T-cell (primary cell): ENCODE results near the gene MRFAP1L1. TPM values are rescaled to one million over a fixed set of nuclear protein-coding genes. Genes with fewer than 3 reads are reported as not detected.

Source experiments
- ATAC-seq, 4 experiments: fragments of 200-7000 bp in 3 of 4; fragments of 150-1000 bp in 1 of 4; cut with Tn5 transposase; replicated peaks in 1 of 4; 1 replicate in 3 of 4; 2 replicates in 1 of 4; pipeline ENCODE4 v1.10.0; 2021; ENCODE audit warnings: moderate library complexity in 3 of 4, mild to moderate bottlenecking in 2 of 4, moderate number of reproducible peaks in 1 of 4
- CTCF ChIA-PET, 2 donors: fragments of 300-600 bp; sonication (Branson Sonifier 250); formaldehyde crosslinking; loops; one replicate each; lab custom pipeline; 2022; ENCODE audit warnings: antibody characterized with exemption in 2 of 2; lab: Charles Lee
- POLR2A ChIA-PET, 2 donors: fragments of 300-600 bp; sonication (Branson Sonifier 250); formaldehyde crosslinking; loops; one replicate each; lab custom pipeline; 2022; ENCODE audit warnings: antibody characterized with exemption in 2 of 2; lab: Charles Lee
- DNase-seq, 35 experiments: peaks; one replicate each; pipeline versions ENCODE4 v3.0.0 to v3.0.0-alpha.2; 2013 to 2023
- H3K27ac ChIP-seq: one replicate; pipeline ENCODE4 v1.5.1; 2013; ENCODE audit warnings: low read length
- H3K27me3 ChIP-seq, 2 experiments: replicated peaks in 1 of 2; 1 replicate in 1 of 2; 2 replicates in 1 of 2; pipeline versions ENCODE4 v1.6.1 to v1.7.0; 2013; ENCODE audit warnings: low read length in 1 of 2, mixed read lengths in 1 of 2; ENCODE audit not compliant: control insufficient read depth in 2 of 2, insufficient read depth in 2 of 2; ENCODE audit errors: extremely low read depth in 1 of 2
- H3K36me3 ChIP-seq, 2 donors: 1 replicate in 1 of 2; 2 replicates in 1 of 2; pipeline versions ENCODE4 v1.6.1 to v1.7.0; 2013; ENCODE audit warnings: low read length in 1 of 2; ENCODE audit not compliant: control insufficient read depth in 2 of 2, insufficient read depth in 1 of 2; ENCODE audit errors: extremely low read depth in 1 of 2
- H3K4me1 ChIP-seq, 2 experiments: 1 replicate in 1 of 2; 2 replicates in 1 of 2; pipeline versions ENCODE4 v1.6.1 to v1.7.0; 2013; ENCODE audit warnings: low read length in 2 of 2, mixed read lengths in 1 of 2; ENCODE audit not compliant: insufficient read depth in 2 of 2, control insufficient read depth in 1 of 2; ENCODE audit errors: extremely low read depth in 1 of 2
- H3K4me3 ChIP-seq, 2 donors: 1 replicate in 1 of 2; 2 replicates in 1 of 2; pipeline versions ENCODE4 v1.5.1 to v1.7.0; 2013; ENCODE audit warnings: mild to moderate bottlenecking in 2 of 2, low read length in 1 of 2, moderate library complexity in 1 of 2; ENCODE audit not compliant: control insufficient read depth in 1 of 2; ENCODE audit errors: extremely low read depth in 1 of 2
- H3K9me3 ChIP-seq: 2 replicates; pipeline ENCODE4 v1.7.0; 2013
- H3K27ac Mint-ChIP-seq, 2 donors: one replicate each; pipeline ENCODE4 v1.8.0; 2020 to 2021; ENCODE audit warnings: mild to moderate bottlenecking in 2 of 2, mixed read lengths in 2 of 2
- H3K27me3 Mint-ChIP-seq, 2 donors: one replicate each; pipeline ENCODE4 v1.8.0; 2021 to 2022; ENCODE audit warnings: mixed read lengths in 2 of 2
- H3K36me3 Mint-ChIP-seq: one replicate; pipeline ENCODE4 v1.8.0; 2021; ENCODE audit warnings: mixed read lengths
- H3K4me1 Mint-ChIP-seq, 3 donors: one replicate each; pipeline ENCODE4 v1.8.0; 2020 to 2022; ENCODE audit warnings: mixed read lengths in 3 of 3, mild to moderate bottlenecking in 1 of 3
- H3K4me3 Mint-ChIP-seq, 3 donors: one replicate each; pipeline ENCODE4 v1.8.0; 2020 to 2022; ENCODE audit warnings: mild to moderate bottlenecking in 3 of 3, mixed read lengths in 3 of 3, moderate library complexity in 3 of 3
- H3K9me3 Mint-ChIP-seq, 3 donors: one replicate each; pipeline ENCODE4 v1.8.0; 2020 to 2022; ENCODE audit warnings: mixed read lengths in 3 of 3
- WGBS: methylation state at CpG from one replicate; pipeline ENCODE4 v1.1.5; 2013; ENCODE audit warnings: missing lambda C conversion rate; ENCODE audit not compliant: insufficient coverage; 5-methylcytosine and 5-hydroxymethylcytosine counted together
- total RNA-seq, 35 experiments: library from RNA in 6 of 35; stranded (reverse) in 6 of 35; fragments of 120-200 nt in 1 of 35; gene quantifications; one replicate each; pipeline versions ENCODE4 v1.2.1 to v1.2.4 and lab custom pipeline; 2013 to 2026

The MRFAP1L1 gene
- total RNA-seq, 5 donors from 2014 or later (not counting 1 experiment from before 2014, with no cell fraction given) = 28.8 to 121 (median 112) TPM

DNA sequence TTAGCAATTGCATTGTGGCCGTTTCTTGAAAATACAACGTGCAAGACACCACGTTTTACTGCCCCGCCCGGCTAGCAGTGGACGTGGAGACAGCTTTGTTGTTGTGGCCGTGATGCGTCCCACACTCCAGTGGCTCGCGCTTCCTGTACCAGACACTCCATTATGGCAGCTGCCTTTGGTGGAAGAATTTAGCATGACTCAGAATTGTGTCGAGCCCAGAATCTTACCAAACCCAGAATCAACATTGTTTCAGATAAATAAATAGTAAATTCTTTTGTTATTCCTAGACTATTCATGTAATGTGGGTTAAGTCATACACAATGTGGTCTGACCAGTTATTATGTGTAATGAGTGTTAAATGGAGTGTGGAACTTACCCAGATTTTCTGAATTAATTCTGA lies 41.3 kb downstream of the MRFAP1L1 start:
- ATAC-seq = no peak
- Mint-ChIP-seq H3K27me3 (peaks cover 0 to 4% of the 10 kb centered on the region in 2 donors), H3K36me3 (peaks cover 10% of the 10 kb centered on the region), H3K9me3 (no peaks in the 10 kb centered on the region), H3K27ac (no peak overlapping the region), H3K4me1 (peaks cover 3 to 8% (median 5%) of the 10 kb centered on the region in 3 donors), H3K4me3 (no peak overlapping the region)
- H3K4me1 ChIP-seq = peaks cover 0 to 21% of the 10 kb centered on the region in 2 experiments
- 82% methylated on average over 6 of the region's 11 CpGs for WGBS
- DNase-seq = no peak
- CTCF ChIA-PET = no interaction called here
- POLR2A ChIA-PET = no interaction called here
- no peaks in the 10 kb centered on the region for H3K36me3 ChIP-seq
- no peak overlapping the region for H3K27ac ChIP-seq
- no peak overlapping the region for H3K4me3 ChIP-seq
- no peaks in the 10 kb centered on the region for H3K9me3 ChIP-seq
- H3K27me3 ChIP-seq = peaks cover 10 to 18% of the 10 kb centered on the region in 2 experiments

DNA sequence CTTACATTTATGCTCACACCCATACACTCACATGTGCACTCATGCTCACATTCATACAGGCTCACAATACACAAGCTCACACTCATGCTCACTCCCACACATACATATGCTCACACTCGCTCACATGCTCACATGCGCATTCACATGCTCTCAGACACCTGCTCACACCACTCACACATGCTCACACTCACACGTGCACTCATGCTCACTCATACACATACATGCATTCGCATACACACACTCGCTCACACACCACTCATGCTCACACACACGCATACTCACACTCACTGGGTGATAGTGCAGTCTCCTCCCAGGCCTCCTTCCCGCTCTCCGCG lies 44.4 kb downstream of the MRFAP1L1 start:
- H3K27ac ChIP-seq = no peak overlapping the region
- peaks cover 7% of the 10 kb centered on the region for H3K36me3 Mint-ChIP-seq
- no peak overlapping the region for H3K4me3 Mint-ChIP-seq
- 100% methylated on average over 2 of the region's 9 CpGs for WGBS
- no peak overlapping the region for H3K4me3 ChIP-seq
- H3K27me3 ChIP-seq = peaks cover 24 to 28% of the 10 kb centered on the region in 2 experiments
- peaks cover 0 to 15% of the 10 kb centered on the region in 2 experiments for H3K4me1 ChIP-seq
- peaks cover 0 to 15% of the 10 kb centered on the region in 2 donors for H3K27me3 Mint-ChIP-seq
- no peak overlapping the region for H3K27ac Mint-ChIP-seq
- no peaks in the 10 kb centered on the region for H3K4me1 Mint-ChIP-seq
- no peaks in the 10 kb centered on the region for H3K9me3 Mint-ChIP-seq
- DNase-seq = no peak
- no peak for ATAC-seq
- H3K36me3 ChIP-seq = no peaks in the 10 kb centered on the region
- no peaks in the 10 kb centered on the region for H3K9me3 ChIP-seq
- ChIA-PET POLR2A (no interaction called here), CTCF (no interaction called here)

DNA sequence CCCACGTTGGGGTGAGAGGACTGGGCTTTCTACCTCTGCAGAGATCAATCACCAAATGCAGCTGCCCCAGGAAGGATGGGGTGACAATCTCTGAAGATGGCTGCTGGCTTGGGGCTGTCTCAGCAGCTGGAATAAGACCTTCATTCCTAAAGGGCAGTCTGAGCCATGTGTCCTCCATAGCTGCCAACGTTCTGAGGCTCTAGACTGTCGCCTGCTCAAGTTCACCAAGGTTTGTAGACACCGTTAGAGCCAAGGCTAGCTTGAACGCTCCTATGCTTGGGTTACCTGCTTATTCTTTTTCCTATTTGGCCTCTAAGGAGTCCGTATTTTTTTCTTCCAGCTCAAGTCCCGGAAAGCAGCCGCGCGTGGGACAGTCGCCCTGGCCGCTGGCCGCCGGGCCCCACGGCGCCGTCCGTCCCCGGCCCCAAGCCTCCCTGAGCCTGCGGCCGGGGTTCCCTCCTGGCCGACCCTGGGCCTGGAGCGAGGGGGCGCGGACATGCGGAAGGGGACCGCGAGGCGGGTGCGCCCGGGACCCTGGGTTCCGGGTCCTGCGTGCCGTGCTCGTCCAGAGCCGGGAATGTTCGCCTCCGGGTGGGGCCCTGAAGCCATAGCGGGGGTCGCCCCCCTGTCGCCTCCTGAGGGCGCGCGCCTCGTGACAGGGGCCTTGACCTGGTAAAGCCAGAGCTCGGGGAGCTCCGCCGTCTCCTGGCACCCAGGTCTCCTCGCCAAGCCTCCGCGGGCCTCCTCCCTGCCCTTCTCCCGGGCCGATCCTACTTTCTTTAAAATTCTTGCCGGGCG lies 45.9 kb downstream of the MRFAP1L1 start:
- H3K4me1 ChIP-seq = peaks cover 2 to 24% of the 10 kb centered on the region in 2 experiments
- H3K27me3 ChIP-seq = peaks cover 28% of the 10 kb centered on the region in 2 experiments
- ChIA-PET CTCF (interaction anchor here (0.6 to 1.9 kb wide), 5 partner anchors 11 to 425 kb away, joined by 3 to 7 read pairs (median 4); no protein-coding TSS in a partner anchor), POLR2A (interaction anchor here in 1 of 2 donors (1.0 kb wide), 1 partner anchor 12 kb away, joined by 3 read pairs; no protein-coding TSS in a partner anchor)
- 25% methylated on average over 55 of the region's 55 CpGs for WGBS
- peaks cover 4 to 6% (median 4%) of the 10 kb centered on the region in 3 donors for H3K4me1 Mint-ChIP-seq
- ATAC-seq (peak in 3 of 4 experiments; percentile 25 to 29 (median 29)), DNase-seq (no peak)
- no peaks in the 10 kb centered on the region for H3K36me3 Mint-ChIP-seq
- H3K36me3 ChIP-seq = no peaks in the 10 kb centered on the region
- no peaks in the 10 kb centered on the region for H3K9me3 ChIP-seq
- H3K4me3 ChIP-seq = peak overlapping the region; percentile 34 to 50
- no peak overlapping the region for H3K27ac Mint-ChIP-seq
- no peak overlapping the region for H3K27ac ChIP-seq
- peaks cover 4 to 15% of the 10 kb centered on the region in 2 donors for H3K27me3 Mint-ChIP-seq
- peak overlapping the region; percentile 34 to 51 (median 37) for H3K4me3 Mint-ChIP-seq
- H3K9me3 Mint-ChIP-seq = no peaks in the 10 kb centered on the region

DNA sequence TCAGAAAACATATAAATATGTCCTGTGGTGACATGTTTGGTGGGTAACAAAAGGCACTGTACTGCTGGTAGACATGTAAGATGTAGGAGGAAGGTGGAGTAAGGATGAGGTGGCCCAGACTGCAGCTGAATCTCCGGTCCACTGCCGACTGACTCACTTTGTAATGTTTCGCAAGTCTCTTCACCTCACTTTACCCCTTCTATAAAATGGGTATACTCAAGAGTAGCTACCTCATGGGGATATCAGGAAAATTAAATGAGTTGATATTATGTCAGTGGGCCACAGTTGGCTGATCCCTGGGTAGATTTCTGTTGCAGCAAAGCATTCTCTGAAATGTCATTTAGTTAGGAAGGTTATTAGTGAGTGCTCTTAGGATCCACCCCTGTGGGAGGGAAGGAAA lies 47.1 kb downstream of the MRFAP1L1 start:
- peaks cover 4 to 12% (median 9%) of the 10 kb centered on the region in 3 donors for H3K4me1 Mint-ChIP-seq

DNA sequence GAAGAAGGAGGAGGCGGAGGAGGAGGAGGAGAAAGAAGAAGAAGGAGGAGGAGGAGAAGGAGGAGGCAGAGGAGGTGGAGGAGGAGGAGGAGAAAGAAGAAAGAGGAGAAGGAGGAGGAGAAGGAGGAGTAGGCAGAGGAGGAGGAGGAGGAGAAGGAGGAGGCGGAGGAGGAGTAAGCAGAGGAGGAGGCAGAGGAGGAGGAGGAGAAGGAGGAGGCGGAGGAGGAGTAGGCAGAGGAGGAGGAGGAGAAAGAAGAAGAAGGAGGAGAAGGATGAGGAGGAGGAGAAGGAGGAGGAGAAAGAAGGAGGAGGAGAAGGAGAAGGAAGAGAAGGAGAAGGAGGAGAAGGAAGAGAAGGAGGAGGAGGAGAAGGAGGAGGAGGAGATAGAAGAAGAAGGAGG lies 49.2 kb downstream of the MRFAP1L1 start:
- H3K36me3 ChIP-seq = no peaks in the 10 kb centered on the region
- no peak overlapping the region for H3K27ac ChIP-seq
- WGBS = 96% methylated on average over 3 of the region's 3 CpGs
- Mint-ChIP-seq H3K27me3 (peaks cover 4 to 15% of the 10 kb centered on the region in 2 donors), H3K27ac (no peak overlapping the region), H3K36me3 (no peaks in the 10 kb centered on the region), H3K4me3 (no peak overlapping the region), H3K4me1 (peaks cover 4 to 12% (median 9%) of the 10 kb centered on the region in 3 donors), H3K9me3 (no peaks in the 10 kb centered on the region)
- ChIA-PET POLR2A (no interaction called here), CTCF (no interaction called here)
- H3K27me3 ChIP-seq = peaks cover 27 to 28% of the 10 kb centered on the region in 2 experiments
- ATAC-seq (no peak), DNase-seq (no peak)
- no peak overlapping the region for H3K4me3 ChIP-seq
- no peaks in the 10 kb centered on the region for H3K9me3 ChIP-seq
- H3K4me1 ChIP-seq = peaks cover 5 to 31% of the 10 kb centered on the region in 2 experiments

More for the DNA sequence above, 47.1 kb downstream of the MRFAP1L1 start:
- H3K4me1 ChIP-seq = peaks cover 5 to 31% of the 10 kb centered on the region in 2 experiments
- H3K36me3 ChIP-seq = no peaks in the 10 kb centered on the region
- no peak overlapping the region for H3K27ac Mint-ChIP-seq
- H3K9me3 ChIP-seq = no peaks in the 10 kb centered on the region
- POLR2A ChIA-PET = interaction anchor here in 1 of 2 donors (0.6 kb wide), 1 partner anchor 18 kb away, joined by 4 read pairs; no protein-coding TSS in a partner anchor
- H3K4me3 Mint-ChIP-seq = no peak overlapping the region
- ATAC-seq = no peak
- no peak overlapping the region for H3K27ac ChIP-seq
- H3K36me3 Mint-ChIP-seq = no peaks in the 10 kb centered on the region
- DNase-seq = no peak
- no CpG with 5 or more reads among the region's 3 CpGs for WGBS
- CTCF ChIA-PET = interaction anchor here (0.6 to 1.9 kb wide), 3 partner anchors 13 to 39 kb away, joined by 3 to 4 read pairs (median 3); no protein-coding TSS in a partner anchor
- peaks cover 28% of the 10 kb centered on the region in 2 experiments for H3K27me3 ChIP-seq
- no peaks in the 10 kb centered on the region for H3K9me3 Mint-ChIP-seq
- H3K4me3 ChIP-seq = no peak overlapping the region
- H3K27me3 Mint-ChIP-seq = peaks cover 4 to 15% of the 10 kb centered on the region in 2 donors

DNA sequence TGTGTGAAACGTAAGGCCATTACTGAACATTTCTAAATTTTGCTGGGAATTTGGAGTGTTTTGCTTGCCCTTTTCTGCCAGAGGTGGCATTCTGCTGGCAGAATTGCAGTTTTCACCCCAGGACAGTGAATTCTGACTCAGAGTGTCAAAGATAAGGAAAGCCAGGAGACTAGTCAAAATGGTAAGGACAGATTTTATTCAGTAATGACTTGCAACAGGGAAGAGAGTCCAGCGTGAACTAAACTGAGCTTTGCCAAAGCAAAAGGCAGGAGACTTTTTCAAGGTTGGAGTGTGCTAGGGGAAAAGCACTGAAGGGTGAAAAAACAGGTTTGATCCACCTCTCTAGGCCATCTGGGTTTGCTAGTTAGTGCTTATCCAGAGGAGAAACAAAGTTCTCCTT lies 49.8 kb downstream of the MRFAP1L1 start:
- Mint-ChIP-seq H3K27me3 (peaks cover 4 to 15% of the 10 kb centered on the region in 2 donors), H3K9me3 (no peaks in the 10 kb centered on the region), H3K4me1 (peaks cover 4 to 12% (median 9%) of the 10 kb centered on the region in 3 donors), H3K27ac (no peak overlapping the region), H3K36me3 (no peaks in the 10 kb centered on the region), H3K4me3 (peak overlapping the region in 1 of 3 donors; percentile 69)
- DNase-seq (no peak), ATAC-seq (no peak)
- Histone ChIP-seq H3K4me3 (no peak overlapping the region), H3K9me3 (no peaks in the 10 kb centered on the region), H3K27ac (no peak overlapping the region), H3K4me1 (peaks cover 5 to 30% of the 10 kb centered on the region in 2 experiments), H3K27me3 (peaks cover 23% of the 10 kb centered on the region in 2 experiments), H3K36me3 (no peaks in the 10 kb centered on the region)
- no CpG with 5 or more reads among the region's 2 CpGs for WGBS
- ChIA-PET POLR2A (interaction anchor here in 1 of 2 donors (1.1 to 1.6 kb wide), 2 partner anchors 15 to 18 kb away, joined by 6 read pairs; no protein-coding TSS in a partner anchor), CTCF (no interaction called here)
